Effector memory CD8-positive, alpha-beta T cell (primary cell): ENCODE results near the gene RFWD3.

ENCODE experiments used
- ATAC-seq: fragments of 150-1000 bp; cut with Tn5 transposase; replicated peaks from 2 replicates; pipeline ENCODE4 v1.10.0; 2021; ENCODE audit warnings: mild to moderate bottlenecking, moderate library complexity
- DNase-seq, 3 experiments: peaks; one replicate each; pipeline ENCODE4 v3.0.0; 2021
- H3K27ac Mint-ChIP-seq, 2 donors: one replicate each; pipeline ENCODE4 v1.8.0; 2022; ENCODE audit warnings: mild to moderate bottlenecking in 2 of 2, mixed read lengths in 2 of 2, moderate library complexity in 2 of 2
- H3K27me3 Mint-ChIP-seq, 2 donors: one replicate each; pipeline ENCODE4 v1.8.0; 2022; ENCODE audit warnings: mixed read lengths in 2 of 2
- H3K36me3 Mint-ChIP-seq: one replicate; pipeline ENCODE4 v1.8.0; 2022; ENCODE audit warnings: mild to moderate bottlenecking, moderate library complexity, mixed read lengths; ENCODE audit not compliant: insufficient read depth
- H3K4me1 Mint-ChIP-seq, 2 donors: one replicate each; pipeline ENCODE4 v1.8.0; 2022; ENCODE audit warnings: low read depth in 2 of 2, mixed read lengths in 2 of 2
- H3K4me3 Mint-ChIP-seq, 2 donors: one replicate each; pipeline ENCODE4 v1.8.0; 2022; ENCODE audit warnings: mild to moderate bottlenecking in 2 of 2, mixed read lengths in 2 of 2, moderate library complexity in 2 of 2
- H3K9me3 Mint-ChIP-seq, 2 donors: one replicate each; pipeline ENCODE4 v1.8.0; 2022; ENCODE audit warnings: mixed read lengths in 2 of 2

RFWD3 gene

GRCh38 chr16:74577882-74578366 lies 88.8 kb downstream of the RFWD3 start:
- DNase-seq (no peak), ATAC-seq (peak; percentile 17)
- Mint-ChIP-seq H3K9me3 (no peaks in the 10 kb centered on the region), H3K27ac (peak overlapping the region in 1 of 2 donors; percentile 55), H3K4me1 (peaks cover 44 to 71% of the 10 kb centered on the region in 2 donors), H3K36me3 (peaks cover 9% of the 10 kb centered on the region), H3K4me3 (peak overlapping the region in 1 of 2 donors; percentile 41), H3K27me3 (no peaks in the 10 kb centered on the region)

- H3K9me3 Mint-ChIP-seq: no peaks in the 10 kb centered on the region
- peak overlapping the region; percentile 54 to 89 for H3K27ac Mint-ChIP-seq
- H3K4me1 Mint-ChIP-seq: peaks cover 42 to 73% of the 10 kb centered on the region in 2 donors
- H3K4me3 Mint-ChIP-seq: no peak overlapping the region
- ATAC-seq (no peak), DNase-seq (no peak)
- peaks cover 5% of the 10 kb centered on the region for H3K36me3 Mint-ChIP-seq
- no peaks in the 10 kb centered on the region for H3K27me3 Mint-ChIP-seq
These were observed 90.7 kb downstream of the RFWD3 start for GRCh38 chr16:74575807-74576643.

- H3K9me3 Mint-ChIP-seq: no peaks in the 10 kb centered on the region
- H3K4me1 Mint-ChIP-seq: peaks cover 39 to 73% of the 10 kb centered on the region in 2 donors
- H3K36me3 Mint-ChIP-seq: peaks cover 5% of the 10 kb centered on the region
- H3K27ac Mint-ChIP-seq: peak overlapping the region; percentile 54 to 89
- ATAC-seq (no peak), DNase-seq (no peak)
- H3K27me3 Mint-ChIP-seq: no peaks in the 10 kb centered on the region
- peak overlapping the region in 1 of 2 donors; percentile 18 for H3K4me3 Mint-ChIP-seq
These were observed 91.4 kb downstream of the RFWD3 start for GRCh38 chr16:74575175-74575806.

GRCh38 chr16:74574146-74574545 lies 92.5 kb downstream of the RFWD3 start:
- Mint-ChIP-seq H3K4me3 (no peak overlapping the region), H3K36me3 (peaks cover 5% of the 10 kb centered on the region), H3K4me1 (peaks cover 36 to 76% of the 10 kb centered on the region in 2 donors)

GRCh38 chr16:74573622-74574021 lies 93.1 kb downstream of the RFWD3 start:
- peaks cover 5% of the 10 kb centered on the region for H3K36me3 Mint-ChIP-seq
- H3K27ac Mint-ChIP-seq: peak overlapping the region; percentile 46 to 83
- peaks cover 38 to 76% of the 10 kb centered on the region in 2 donors for H3K4me1 Mint-ChIP-seq
- H3K4me3 Mint-ChIP-seq: no peak overlapping the region
- H3K27me3 Mint-ChIP-seq: no peaks in the 10 kb centered on the region
- H3K9me3 Mint-ChIP-seq: no peaks in the 10 kb centered on the region
- DNase-seq: no peak
- ATAC-seq: no peak

More at GRCh38 chr16:74574146-74574545, 92.5 kb downstream of the RFWD3 start:
- H3K27me3 Mint-ChIP-seq: no peaks in the 10 kb centered on the region
- ATAC-seq (no peak), DNase-seq (no peak)
- peak overlapping the region in 1 of 2 donors; percentile 83 for H3K27ac Mint-ChIP-seq
- H3K9me3 Mint-ChIP-seq: no peaks in the 10 kb centered on the region
